ENCODE results near the gene ADAMTS14.

GRCh38 chr10:70650104-70650503, 22.2 kb upstream of the ADAMTS14 start:
- TF ChIP-seq SP1 (IDR thresholded peaks at IDR 0.05) (no peak), FOXM1 (IDR thresholded peaks at IDR 0.05; ENCODE audit: borderline replicate concordance) (no peak), HDGF (IDR thresholded peaks at IDR 0.05; ENCODE audit: borderline replicate concordance) (no peak), FOXK2 (IDR thresholded peaks at IDR 0.05) (no peak), BHLHE40 (IDR thresholded peaks at IDR 0.05; ENCODE audit: borderline replicate concordance) (no peak), TARDBP (IDR thresholded peaks at IDR 0.05) (no peak), NFRKB (IDR thresholded peaks at IDR 0.05) (no peak)
- TF ChIP-seq, protein P1, sequence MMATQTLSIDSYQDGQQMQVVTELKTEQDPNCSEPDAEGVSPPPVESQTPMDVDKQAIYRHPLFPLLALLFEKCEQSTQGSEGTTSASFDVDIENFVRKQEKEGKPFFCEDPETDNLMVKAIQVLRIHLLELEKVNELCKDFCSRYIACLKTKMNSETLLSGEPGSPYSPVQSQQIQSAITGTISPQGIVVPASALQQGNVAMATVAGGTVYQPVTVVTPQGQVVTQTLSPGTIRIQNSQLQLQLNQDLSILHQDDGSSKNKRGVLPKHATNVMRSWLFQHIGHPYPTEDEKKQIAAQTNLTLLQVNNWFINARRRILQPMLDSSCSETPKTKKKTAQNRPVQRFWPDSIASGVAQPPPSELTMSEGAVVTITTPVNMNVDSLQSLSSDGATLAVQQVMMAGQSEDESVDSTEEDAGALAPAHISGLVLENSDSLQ (IDR thresholded peaks at IDR 0.05), result no peak

Measured in HEK293T (cell line).